HK-2 (cell line): ENCODE results near the gene RNF113B.

ENCODE experiments used
- DNase-seq: peaks from one replicate; pipeline ENCODE4 v3.0.0-alpha.2; 2018; ENCODE audit not compliant: unreplicated experiment

Gene RNF113B

GRCh38 chr13:98141509-98142379, 35.3 kb downstream of the RNF113B start:
- DNase-seq: no peak

GRCh38 chr13:98141091-98141490, 36.0 kb downstream of the RNF113B start:
- DNase-seq: no peak

- DNase-seq: no peak
These were observed 42.2 kb downstream of the RNF113B start for GRCh38 chr13:98134901-98135300.

GRCh38 chr13:98133946-98134345, 43.1 kb downstream of the RNF113B start:
- DNase-seq: no peak

- no peak for DNase-seq
These were observed 47.9 kb downstream of the RNF113B start for GRCh38 chr13:98129059-98129746.
